HG02970 (cell line): Measurements from ENCODE around the gene LY6G6F.
A peak's percentile ranks its signal among the peaks of the same experiment; 100 is the strongest.
"Not testable (repeated sequence)": the region's sequence is repeated elsewhere in the genome, so short reads cannot be mapped to it uniquely, and the experiment has no call there.

ENCODE experiments used
- ATAC-seq: cut with Tn5 transposase; IDR thresholded peaks from one replicate; pipeline ENCODE4 v1.9.1; 2021; ENCODE audit warnings: mild to moderate bottlenecking, moderate library complexity, moderate number of reproducible peaks; ENCODE audit not compliant: unreplicated experiment, low FRiP score

Gene LY6G6F

DNA sequence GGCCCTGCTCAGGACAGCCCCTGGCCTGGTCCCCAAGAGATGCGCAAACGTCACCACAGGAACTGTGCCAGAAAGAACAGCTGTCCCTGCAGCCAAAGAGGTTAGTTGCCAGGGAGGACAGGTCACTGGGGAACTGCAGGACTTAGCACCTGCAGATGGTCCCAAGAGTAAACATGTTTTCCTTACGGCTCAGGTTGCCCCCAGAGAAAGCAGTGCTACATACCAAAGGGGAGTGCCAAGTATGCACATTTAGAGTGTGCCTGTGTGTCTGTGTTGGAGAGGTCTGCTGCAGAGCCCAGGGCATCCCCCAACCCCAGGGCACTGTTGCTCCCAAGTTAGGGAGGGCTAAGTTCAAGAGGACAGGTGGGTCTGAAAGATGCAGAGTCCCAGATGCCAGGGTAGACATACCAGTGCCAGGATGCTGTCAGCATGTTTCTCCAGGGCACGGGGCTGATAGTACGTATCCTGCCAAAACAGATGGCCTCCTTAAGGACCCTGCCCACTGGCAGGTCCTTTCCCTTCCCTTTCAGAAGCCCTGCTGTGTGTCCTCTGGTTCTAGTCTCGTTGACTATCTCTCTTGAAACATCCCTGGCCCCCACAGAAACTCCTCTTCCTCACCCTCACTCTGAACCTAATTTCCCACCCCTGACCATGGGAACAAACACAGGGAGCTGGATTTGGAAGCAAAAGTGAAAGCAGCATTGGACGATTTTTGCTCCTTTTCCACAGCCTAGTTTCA, 4.8 kb upstream of the LY6G6F start:
- no peak for ATAC-seq

DNA sequence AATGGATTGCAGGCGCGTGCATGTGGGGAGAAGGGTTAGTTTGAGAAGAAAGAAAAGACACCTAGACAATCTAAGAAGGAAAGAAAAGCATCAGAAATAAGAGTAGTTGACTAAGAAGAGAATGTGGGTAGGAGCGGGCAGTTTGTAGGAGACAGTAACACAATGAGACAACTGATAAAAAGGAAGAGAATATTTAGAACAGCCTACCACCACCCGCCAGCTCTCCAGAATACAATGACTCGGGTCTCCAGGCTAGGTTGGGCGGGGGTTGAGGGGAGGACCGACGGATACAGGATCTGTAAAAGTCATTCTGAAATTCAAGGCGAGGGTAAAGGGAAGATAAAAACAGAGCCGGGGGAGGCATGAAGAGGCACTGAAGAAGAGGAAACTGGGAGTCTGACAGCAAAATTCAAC, 4.3 kb upstream of the LY6G6F start:
- no peak for ATAC-seq

DNA sequence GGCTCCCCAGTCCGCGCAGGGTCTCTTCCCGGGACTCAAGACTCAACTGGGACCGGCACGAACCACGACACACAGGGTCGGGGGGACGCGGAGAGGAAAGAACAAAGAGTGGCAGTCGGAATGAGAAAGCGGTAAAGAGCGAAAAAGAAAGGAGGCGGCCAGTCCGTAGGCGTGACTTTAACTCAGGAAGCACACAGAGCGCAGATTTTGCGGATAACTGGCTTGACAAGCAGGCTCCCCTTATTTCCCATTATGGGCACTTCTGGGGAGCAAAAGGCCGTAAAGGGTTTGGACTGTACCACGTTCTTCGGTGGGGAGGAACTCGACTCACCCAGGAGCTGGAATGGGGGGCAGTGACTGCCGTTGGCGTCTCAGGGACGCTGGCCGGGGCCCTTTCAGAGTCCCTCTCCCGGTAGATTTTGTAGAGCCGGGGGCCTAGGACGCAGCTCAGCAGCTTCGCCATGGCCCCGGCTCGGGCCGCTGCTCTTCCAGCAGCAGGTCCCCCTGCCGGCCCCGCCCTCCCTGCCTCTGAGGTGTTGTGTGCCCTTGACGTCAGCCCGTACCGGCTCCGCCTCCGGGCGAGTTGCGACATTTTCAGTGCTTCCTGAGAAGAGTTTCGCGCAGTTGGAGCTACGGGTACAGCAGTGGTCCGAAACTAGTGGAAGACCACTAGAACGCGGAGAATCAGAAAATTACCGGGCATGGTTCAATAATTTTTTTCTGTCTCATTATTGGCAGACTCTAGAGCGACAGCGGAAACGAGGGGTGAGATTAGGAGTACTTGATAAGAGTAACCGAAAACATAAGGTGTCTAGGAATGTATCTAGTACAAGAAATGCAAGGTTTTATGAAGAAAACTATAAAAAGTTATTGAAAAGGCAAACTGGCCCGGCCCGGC, 3.6 kb upstream of the LY6G6F start, which contains the start of gene ABHD16A:
TSS of gene ABHD16A (minus strand) at position 506 of the 898 bp plus-strand sequence. CDS start at position 463, 43 bp downstream.
- peak; percentile 93 for ATAC-seq

GRCh38 chr6:31705931-31706330, 735 bp upstream of the LY6G6F start:
- ATAC-seq, result no peak

- no peak for ATAC-seq
Measured at GRCh38 chr6:31707701-31708100, 1.0 kb downstream of the LY6G6F start.

- ATAC-seq, result no peak
Measured at GRCh38 chr6:31708224-31708623, 1.6 kb downstream of the LY6G6F start.

DNA sequence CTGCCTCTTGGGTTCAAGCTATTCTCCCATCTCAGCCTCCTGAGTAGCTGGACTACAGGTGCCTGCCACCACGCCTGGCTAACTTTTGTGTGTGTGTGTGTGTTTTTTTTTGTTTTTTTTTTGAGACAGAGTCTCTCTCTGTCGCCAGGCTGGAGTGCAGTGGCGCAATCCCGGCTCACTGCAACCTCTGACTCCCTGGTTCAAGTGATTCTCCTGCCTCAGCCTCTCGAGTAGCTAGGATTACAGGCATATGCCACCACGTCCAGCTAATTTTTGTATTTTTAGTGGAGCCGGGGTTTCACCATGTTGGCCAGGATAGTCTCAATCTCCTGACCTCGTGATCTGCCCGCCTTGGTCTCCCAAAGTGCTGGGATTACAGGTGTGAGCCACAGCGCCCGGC, 2.5 kb downstream of the LY6G6F start:
- ATAC-seq, result not testable (repeated sequence)

DNA sequence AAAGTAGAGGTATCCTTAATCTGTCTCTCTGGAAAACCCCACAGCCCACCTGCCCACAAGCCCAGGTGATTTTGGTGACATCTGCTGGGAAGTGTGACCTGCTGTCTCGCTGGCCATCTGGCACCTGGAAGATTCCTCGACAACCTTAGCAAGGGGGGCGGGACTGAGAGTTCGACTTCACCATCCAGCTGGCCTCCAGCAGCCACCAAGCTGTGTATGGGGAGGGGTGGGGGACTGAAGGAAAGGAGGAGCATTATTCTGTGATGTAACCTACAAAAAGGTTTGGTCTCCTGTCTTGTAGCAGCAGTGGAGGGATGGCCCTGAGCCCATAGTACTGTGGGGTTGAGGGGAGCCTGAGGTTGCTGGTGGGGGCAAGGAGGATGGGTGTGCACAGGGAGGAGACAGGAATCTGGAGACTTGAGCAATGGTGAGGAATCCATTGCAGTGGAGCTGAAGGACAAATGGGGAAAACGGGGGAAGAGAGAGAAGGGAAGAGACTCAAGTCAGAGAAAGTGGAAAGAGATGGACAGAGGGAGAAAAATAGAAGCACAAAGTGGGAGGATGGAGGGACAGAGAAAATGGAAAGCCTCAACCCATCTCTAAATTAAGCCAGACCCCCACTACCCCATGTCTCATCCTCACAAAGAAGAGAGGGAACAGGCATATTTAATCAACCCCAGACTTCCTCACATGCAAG, 4.0 kb downstream of the LY6G6F start:
- no peak for ATAC-seq

DNA sequence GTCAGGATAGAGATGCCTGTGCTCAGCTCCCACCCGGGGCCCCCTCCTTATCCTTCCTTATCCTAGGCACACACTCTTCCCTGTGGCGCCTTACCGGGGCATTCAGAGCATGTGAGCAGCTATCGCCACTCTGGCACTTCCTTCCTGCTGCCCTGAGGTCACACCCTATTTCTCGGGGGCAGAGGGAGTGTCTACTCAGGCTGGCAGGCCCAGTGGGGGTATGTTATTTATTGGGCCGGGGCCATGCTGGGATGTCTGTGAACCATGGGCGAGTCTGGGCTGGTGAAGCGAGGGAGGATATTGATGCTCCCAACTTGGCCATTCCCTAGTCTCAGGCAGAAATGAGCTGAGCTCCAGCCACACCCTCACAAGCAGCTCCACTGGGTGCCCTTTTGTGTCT, 4.6 kb downstream of the LY6G6F start:
- no peak for ATAC-seq

DNA sequence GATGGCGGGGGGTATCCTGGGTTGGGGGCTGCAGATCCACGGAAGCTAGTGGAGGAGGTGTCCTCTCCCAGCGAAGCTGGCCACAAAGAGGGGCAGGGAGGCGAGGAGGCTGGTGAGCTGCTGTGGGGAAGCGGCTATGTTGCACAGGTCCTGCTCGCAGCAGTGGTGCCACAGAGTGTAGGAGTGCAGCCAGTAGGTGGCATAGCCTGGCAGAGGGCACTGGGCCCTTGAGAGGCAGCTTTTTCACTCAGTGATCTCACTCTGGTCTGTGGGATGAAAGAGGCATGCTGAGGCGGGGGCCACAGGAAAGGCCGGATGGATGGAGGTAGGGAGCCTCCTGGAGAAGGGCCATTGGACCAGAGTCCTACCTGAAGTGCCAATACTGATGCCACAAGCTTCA, 5.6 kb downstream of the LY6G6F start:
- no peak for ATAC-seq

DNA sequence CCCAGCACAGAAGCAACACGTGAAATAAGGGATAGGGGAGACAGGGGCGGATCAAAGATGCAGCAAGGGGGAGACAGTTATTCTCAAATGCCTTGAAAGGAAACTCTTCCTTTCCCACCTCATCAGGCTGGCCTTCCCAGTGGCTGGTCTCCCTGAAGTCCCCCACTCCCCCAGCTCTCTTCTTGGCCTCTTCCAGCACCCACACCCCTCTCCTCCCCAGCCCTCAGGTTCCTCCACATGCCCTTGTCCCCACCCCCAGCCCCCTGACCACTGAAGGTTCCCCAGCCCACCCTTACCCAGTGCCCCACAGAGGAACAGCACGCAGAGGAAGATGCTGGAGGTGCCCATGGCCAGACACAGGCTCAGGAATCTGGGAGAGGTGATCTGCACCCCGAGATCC, 6.8 kb downstream of the LY6G6F start:
- ATAC-seq, result no peak

GRCh38 chr6:31713991-31714684, 7.5 kb downstream of the LY6G6F start:
- ATAC-seq, result no peak

DNA sequence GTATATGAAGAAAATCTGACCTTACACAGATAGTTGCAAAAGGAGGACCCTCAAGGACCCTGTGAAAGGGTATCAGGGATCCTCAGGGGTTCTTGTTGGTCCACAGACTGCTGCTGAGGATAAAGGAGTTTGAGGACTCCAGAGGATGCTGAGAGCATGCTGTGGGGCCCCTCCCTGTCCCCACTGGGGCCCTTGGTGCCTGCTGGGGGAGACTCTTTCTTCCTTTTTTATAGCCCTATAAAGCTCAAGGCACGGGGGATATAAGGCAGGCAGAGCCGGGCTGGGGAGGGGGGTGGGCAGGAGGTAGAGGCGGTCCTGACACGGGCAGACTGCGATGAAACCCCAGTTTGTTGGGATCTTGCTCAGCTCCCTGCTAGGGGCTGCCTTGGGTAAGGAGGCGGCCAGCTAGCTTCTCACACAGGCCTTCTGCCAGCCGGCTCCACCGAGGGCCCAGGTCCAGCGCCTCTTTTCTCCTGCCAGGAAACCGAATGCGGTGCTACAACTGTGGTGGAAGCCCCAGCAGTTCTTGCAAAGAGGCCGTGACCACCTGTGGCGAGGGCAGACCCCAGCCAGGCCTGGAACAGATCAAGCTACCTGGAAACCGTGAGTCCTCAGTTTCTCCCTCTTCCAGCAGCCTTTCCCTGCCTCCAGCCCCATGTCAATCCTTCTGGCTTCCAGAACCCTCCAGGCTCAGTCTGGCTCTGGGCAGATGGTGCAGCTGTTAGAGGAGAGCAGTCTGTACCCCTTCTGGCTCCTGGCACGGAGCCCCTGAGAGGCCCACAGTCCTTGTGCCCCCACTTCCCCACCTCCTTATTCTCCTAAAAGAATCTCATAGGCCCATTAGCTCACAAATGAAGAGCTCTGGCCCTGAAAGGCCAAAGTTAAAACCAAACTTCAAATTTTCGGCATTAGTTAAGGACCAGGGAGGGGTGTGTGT, 8.6 kb downstream of the LY6G6F start, which contains the start of gene LY6G6D:
TSS of gene LY6G6D (plus strand) at position 327 of the 937 bp plus-strand sequence. CDS start at position 335, 8 bp downstream.
- ATAC-seq, result no peak

DNA sequence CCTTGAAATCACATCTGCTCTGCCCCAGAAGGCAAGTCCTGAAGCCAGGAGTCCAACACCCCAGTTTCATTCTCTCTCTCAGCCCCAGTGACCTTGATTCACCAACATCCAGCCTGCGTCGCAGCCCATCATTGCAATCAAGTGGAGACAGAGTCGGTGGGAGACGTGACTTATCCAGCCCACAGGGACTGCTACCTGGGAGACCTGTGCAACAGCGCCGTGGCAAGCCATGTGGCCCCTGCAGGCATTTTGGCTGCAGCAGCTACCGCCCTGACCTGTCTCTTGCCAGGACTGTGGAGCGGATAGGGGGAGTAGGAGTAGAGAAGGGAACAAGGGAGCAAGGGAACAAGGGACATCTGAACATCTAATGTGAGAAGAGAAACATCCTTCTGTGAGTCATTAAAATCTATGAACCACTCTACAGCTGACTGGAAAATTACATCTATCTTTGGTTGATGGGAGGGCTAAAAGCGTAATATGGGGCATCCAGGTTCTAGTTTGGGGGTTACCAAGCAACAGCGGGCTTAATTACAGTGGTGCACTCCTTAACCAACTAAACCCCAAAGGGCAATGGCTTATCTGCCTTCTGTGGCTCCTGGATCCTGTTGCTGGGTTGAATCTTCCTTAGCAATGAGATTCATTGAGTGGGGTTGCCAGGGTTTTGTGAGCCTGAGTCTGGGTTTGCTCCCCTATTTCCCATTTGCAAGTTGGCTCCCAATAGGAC, 11.0 kb downstream of the LY6G6F start:
- ATAC-seq, result no peak

- no peak for ATAC-seq
Measured at GRCh38 chr6:31718265-31718664, 11.6 kb downstream of the LY6G6F start.

DNA sequence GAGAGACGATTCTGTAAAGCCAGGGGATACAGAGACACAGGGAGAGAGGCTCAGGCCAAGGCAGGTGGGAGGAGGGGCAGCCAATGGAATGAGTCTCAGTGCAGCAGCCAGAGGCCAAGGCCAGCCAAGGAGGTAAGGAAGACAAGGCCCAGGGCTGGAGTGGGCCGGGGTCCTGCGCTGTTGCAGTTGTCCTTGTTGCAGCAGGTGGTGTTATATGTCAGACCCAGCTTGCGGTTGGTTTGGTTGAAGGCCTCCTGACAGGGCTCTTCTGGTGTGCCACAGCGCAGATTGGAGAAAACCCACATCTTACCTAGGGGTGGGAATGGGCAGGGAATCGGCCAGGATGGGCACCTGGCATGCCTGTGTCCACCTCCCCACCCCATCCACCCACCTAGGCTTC, 12.3 kb downstream of the LY6G6F start:
- no peak for ATAC-seq

- no peak for ATAC-seq
Measured at GRCh38 chr6:31720196-31720770, 13.6 kb downstream of the LY6G6F start.

- no peak for ATAC-seq
Measured at GRCh38 chr6:31721351-31722020, 14.8 kb downstream of the LY6G6F start, which contains the start of gene LY6G6C. Gene LY6G6C (minus strand): TSS chr6:31721746. CDS start chr6:31721679, 67 bp downstream.
